Nucleus accumbens (tissue), 56 donors: ENCODE data around the gene RASGRP2.
A peak's percentile ranks its signal among the peaks of the same experiment; 100 is the strongest.

ENCODE experiments used
- DNase-seq, 56 donors: peaks; one replicate each; lab custom pipeline; 2025; lab: John Stamatoyannopoulos, UW

Gene RASGRP2

DNA sequence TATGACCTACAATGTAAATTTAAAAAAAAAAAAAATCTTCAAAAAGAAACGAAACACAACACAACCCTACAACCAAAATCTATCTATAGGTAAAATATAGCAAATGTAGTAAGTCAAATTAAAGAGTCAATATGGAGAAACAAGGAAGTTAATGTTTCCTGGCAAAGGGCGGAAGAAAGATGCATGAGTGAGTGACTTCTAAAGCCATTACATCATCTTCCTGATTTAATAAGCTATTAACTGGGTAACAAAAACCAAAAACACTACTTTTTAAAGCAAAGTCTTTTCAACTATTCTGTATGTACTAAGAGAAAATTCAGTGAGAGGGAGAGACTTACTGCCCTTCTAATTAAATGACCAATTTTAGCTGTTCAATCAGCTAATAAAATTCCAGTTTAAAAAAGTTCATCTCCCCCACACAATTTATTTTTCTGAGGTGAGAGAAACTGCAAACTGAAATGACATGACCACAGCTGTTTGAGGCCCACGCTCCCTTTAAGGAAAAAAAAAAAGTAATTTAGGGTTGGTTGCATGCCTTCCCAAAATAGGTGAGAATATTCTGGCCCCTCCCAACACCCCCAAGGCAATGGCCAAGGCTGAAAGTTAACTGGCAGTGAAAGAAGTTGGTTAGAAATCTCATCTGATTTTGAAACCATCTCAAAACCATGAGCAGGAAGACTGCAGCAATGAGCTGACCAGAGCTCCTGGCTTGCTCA, 28.5 kb upstream of the RASGRP2 start:
- DNase-seq: no peak

DNA sequence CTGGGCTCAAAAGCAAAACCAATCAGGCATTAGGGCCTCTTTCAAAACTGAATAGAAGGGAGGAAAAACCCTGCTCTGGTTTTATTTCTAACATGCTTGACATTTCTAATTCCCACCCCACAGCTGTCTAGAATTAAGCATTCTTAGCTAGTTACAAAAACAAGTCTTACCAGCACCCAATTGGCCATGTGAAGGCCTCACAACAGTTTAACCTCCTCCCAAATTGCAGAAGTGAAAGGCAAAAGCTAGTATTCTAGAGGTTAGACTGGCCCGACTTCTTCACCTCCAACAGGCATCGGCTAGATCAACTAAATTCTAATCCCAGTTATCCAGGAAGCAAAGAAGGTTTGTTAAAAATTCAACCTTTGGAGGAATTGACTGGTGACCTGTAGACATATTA, 27.9 kb upstream of the RASGRP2 start:
- no peak for DNase-seq

DNA sequence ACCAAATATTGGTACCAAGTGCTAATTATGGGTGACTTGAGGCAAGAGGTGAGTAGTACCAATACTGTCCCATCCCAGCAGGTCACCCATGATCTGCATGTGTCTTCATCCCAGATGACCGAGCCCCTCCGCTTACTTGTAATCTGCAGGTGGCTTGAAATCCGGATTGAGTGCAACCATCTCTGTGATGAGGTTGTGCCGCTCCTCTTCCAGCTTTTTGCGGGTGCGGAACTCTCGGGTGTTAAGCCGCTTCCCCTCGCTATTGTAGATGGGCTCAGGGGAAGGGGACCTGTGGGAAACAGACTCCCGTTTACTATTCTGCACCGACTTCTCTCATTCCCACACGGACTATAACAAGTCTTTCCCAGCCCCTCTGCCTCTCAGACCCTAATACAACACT, 26.2 kb upstream of the RASGRP2 start:
- no peak for DNase-seq

DNA sequence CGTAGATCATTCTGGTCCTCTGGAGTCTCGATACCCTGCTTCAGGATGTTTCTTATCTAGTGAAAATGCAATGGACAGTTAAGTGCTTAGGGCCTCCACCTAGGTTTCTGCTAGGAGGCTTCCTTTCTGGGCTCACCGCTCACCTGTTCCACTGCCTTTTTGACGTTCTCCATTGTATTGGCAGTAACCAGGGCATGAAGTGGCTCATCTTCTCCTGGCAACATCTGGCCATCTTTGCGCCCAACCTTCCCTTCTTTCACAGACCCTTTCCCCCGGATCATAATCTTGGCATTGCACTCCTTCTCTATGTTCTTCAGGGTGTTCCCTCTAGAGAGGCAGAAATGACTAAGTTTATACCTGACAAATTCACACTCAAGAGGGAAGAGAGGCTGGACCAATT, 25.3 kb upstream of the RASGRP2 start:
- DNase-seq: no peak

DNA sequence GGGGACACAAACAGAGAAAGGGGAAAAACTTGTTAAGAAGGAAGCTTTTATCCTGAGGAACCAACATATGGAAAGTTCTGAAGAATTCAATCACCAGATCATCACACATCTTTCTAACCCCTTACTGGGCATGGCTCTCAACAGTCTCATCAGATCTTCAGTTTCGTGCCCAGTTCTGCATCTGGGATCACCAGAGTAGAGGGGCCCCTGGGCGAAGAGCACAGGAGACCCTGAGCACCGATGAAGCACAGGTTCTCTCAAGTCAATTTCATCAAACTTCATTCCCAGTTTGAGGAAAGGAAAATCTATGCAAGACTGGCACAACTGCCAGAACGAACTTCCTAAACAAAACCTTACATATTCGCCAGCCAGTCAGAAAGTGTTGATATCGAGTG, 24.4 kb upstream of the RASGRP2 start:
- no peak for DNase-seq

DNA sequence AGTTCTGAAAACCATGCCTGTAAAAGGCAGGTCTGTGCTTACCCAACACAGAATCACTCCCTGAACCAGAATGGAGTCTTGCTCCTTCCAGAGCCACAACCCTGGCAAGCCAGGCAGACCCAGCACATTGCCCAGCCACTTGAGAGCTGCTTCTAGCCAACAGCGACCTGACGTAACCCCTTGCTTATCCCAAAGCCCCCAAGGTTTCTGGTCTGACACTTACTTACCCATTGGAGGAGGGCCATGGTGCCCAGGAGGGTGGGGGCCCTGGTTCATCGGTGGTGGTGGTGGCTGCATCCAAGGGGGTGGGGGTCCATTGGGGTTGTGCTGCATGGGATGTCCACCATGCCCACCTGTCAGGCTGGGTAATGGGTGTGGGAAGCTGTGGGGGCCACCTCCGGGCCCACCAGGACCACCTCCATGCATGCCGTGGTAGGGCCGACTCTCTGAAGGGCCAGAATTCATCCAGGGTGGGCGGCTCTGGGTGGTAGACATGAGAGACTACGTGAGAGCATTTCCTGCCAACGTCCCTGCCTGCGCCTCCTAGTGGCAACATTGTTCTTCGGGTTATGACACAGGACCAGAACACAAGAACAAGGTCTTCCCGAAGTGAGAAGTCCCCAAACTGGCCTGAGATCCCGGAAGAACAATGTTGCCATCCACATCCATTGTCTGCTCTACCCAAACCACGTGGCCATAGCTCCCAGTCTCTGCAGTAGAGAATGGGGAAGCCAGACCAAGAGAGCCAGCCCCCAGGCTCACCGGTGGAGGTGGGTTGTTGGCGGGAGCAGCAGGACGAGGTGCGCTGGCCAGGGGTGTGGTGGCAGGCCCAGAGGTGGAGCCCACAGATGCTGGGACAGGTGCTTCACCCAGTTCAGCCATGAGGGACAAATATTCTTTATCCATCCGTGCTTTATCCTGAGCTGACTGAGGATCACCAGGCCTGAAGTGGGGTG, 23.7 kb upstream of the RASGRP2 start:
- peak in 21 of 56 donors; percentile 9 to 66 (median 22) for DNase-seq

DNA sequence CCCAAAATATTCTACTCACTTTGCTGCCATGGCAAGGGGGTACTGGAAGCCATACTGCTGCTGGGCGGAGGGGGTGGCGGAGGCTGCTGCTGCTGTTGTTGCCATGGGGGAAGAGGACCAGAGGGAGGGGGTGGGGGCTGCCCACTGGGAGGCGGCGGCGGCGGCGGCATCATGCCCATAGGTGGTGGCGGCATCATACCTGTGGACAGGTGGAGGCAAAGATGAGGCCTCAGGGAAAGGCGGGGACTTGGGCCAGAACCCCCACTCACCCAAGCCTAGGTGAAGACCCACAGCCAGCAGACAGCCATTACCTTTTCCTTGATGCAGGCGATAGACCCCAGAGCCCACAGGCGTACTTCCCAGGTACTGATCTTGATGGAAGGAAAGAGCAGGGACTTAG, 22.9 kb upstream of the RASGRP2 start:
- DNase-seq: no peak

DNA sequence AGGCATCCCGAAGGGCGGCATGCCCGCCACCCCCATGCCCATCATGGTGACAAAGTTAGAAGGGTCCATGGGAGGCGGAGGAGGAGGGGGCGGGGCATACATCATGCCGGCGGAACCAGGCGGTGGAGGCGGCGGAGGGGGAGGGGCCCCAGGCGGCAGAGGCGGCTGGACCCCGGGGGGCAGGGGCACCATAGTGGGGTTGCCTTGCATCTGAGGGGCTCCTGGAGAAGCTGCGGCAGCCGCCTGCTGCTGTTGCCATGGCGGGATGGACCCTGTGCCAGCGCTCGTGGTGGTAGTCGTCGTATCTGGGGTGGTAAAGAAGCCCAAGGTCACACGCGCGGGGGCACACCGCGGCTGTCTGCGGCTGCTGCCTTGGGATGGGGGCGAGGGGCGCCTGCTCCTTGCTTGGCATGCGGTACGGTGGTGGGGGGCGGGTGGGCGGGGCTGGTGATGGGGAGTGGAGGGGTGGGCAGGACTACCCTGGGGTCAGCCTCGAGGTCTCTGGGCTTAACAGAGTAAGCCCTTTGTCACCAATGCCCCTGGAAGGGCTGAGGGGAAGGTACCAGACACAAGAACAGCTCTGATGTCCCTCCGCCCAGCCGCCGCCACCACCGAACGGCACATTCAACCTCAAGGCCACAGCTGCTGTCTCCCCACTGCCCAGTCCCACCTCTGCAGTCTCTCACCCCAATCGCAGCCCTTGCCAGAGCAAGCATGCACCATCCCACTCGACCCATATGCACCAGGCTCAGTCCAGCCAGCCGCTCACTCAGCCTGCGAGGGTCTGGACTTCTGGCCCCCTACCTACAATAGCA, 22.1 kb upstream of the RASGRP2 start:
- no peak for DNase-seq

DNA sequence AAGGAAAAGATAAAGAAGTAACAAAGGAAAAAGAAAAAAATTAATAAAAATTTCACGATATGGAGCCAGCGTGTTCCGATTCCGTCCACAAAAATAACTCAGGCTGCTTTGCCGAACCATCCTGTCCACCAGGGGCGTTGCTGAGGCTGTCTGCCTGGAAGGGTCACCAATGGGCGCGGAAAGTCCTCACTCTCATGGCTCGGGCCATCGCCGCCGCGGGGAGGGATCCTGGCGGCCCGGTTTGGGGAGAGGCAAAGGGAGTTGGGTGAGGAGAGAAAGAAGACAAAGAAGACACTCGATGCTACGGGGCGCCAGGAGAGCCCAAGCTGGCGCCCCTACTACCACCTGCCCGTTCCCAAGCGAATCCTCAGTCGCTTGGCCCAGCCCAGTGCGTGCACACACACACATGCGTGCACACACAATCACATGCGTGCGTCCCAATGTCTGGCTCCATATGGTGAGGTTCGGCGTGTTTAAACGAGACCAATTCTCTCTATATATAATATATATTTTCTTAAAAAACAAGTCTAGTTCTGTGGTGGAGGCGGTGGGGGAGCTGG, 21.4 kb upstream of the RASGRP2 start:
- peak in 1 of 56 donors; percentile 23 for DNase-seq

DNA sequence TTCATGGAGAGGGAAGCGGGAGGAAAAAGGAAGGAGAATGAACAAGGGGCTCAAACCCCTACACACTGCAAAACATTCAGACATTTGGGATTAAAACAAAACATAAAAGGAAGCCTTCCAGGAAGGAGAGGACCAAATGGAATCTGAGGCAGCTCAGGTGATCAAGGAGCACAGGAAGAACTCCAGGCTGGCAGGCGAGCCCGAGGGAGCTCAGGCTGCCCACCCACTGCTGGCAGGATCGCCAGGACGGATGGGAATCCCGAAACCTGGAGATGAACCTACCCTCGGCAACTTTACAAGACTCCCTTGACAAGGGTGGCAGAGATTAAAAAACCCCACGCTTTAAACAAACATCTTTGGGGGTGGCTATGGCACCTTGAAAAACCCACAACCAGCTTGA, 20.8 kb upstream of the RASGRP2 start:
- no peak for DNase-seq

DNA sequence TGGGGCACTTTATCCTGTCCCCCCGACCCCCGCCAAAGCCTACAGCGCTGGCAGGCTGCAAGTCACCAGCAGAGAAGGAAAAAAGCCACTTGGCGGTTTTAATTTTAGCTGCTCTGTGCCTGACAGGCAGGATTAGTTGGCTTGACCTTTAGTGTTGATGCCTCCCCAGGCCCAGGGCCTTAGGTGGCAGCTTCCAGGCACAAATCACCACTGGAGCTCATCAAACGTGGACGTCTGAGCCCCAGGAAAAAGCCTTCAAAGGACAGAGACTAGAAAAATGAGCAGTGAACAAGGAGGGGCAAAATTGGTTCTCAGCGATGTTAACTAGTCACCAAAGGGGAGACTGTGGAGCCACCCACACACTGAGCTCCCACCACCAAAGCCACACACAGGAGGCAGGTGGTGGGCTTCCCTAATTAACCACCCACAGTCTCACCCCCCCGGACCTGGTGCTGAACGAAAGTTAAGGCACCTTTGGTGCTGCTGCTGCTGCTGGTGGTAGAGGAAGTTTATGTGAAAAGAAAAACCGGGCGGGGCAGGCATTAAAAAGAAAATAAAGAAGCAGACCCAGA, 20.2 kb upstream of the RASGRP2 start:
- no peak for DNase-seq

DNA sequence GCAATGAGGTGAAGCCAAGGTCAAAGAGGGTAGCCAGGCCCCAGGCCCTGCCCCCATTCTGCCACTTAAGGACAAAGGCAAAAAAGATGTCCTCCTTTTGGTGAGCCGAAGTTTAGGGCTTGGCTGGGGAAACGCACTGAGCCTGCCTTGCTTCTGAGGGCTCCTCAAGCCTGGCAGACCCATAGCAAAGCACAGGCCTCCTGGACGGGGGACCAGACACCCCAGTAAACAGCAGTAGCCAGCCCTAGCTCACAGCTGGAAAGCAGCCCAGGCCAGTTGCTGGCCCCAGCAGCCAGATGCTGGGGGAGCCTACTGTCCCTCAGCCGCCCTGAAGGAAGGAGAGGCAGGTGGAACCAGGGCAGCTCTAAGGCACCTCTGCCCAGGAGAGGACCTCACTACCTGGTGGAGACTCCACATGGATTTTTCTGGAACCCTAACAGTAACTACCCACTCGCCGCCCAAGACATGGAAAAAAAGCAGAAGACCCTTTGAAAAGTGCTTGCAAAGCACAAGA, 19.6 kb upstream of the RASGRP2 start:
- DNase-seq: peak in 5 of 56 donors; percentile 29 to 67 (median 43)

DNA sequence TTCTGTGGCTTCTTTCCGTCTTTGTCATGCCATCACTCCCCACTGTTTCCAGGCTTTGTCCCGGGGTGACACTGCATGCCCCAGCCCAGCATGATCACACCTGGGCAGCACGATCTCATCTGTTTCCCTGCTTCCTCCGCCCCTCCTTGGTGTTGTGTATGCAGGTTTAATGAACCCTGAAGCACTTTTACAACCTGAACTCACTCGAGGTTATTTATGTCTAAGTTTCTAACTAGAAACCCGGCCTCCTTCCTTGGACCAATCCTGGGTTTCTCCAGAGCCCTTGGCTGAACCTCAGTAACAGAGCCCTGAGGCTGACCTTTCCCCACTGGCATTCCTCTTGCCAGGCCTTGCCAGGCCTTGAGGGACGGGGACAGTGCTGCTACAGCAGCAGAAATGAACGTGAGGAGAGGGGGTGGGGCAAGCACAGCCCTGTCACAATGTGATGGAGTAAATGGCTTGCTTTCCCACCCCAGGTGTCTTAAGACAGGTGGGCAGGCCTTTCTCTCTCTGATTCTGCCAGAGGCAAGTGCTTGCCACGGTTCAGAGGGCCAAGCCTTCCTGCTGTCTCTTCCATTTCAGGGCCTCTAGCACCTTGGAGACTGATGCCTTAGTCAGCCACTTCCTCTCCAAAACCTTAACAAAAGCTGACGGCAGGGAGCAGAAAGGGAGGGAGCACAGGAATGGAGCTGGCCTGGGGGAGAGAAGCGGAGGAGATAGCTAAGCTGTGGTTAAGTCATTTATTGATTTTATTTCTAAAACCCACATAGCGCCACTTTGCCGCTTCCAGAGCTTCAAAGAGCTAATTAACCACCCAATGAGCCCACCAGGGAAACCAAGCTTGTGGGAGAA, 19.0 kb upstream of the RASGRP2 start:
- DNase-seq: peak in 19 of 56 donors; percentile 20 to 75 (median 40)

DNA sequence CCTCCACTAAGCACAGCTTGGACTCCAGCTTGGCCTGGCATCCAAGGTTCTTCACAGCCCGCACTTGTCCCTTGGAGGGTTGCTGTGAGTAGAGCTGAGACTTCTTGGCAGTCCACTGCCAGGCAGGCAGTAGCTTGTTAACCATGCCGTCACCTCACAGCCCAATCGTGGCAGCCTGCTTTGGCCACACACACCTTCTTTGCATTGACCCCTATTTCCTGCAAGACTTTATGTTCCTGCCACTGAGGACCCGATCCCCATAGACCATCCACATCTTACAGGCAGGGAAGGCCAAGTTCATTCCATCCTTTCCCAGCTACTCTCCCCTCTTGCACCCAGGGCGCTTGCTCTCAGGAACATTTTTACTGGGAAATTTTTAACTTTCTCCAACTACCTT, 18.3 kb upstream of the RASGRP2 start:
- DNase-seq: peak in 17 of 56 donors; percentile 10 to 51 (median 31)

DNA sequence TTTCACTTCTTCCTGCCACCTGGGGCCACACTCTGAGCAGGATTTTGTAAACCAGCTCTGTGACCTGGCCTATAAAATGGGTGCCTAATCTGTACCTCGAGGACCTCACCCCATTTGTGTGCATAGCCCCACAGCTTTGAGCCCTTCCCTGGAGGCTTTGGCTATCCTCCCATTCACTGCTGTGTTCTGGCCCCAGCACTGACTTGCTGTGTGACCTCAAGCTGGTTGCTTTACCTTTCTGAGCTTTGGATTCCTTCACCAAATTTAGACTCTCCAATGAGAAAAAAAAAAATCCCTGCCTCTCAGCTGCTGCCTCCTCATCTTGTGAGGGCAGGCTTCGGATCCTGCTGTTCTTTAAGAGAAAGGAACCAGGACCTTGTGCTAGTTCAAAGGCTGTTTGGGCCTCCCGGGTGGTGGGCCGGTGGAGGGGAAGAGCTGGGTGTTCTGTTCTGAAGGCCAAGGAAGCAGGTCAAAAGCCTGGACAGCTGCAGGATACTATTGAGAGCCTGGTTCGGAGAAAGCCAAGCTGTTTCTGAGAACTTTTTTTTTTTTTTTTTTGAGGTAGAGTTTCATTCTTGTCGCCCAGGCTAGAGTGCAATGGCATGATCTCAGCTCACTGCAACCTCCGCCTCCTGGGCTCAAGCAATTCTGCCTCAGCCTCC, 16.9 kb upstream of the RASGRP2 start:
- DNase-seq: no peak

DNA sequence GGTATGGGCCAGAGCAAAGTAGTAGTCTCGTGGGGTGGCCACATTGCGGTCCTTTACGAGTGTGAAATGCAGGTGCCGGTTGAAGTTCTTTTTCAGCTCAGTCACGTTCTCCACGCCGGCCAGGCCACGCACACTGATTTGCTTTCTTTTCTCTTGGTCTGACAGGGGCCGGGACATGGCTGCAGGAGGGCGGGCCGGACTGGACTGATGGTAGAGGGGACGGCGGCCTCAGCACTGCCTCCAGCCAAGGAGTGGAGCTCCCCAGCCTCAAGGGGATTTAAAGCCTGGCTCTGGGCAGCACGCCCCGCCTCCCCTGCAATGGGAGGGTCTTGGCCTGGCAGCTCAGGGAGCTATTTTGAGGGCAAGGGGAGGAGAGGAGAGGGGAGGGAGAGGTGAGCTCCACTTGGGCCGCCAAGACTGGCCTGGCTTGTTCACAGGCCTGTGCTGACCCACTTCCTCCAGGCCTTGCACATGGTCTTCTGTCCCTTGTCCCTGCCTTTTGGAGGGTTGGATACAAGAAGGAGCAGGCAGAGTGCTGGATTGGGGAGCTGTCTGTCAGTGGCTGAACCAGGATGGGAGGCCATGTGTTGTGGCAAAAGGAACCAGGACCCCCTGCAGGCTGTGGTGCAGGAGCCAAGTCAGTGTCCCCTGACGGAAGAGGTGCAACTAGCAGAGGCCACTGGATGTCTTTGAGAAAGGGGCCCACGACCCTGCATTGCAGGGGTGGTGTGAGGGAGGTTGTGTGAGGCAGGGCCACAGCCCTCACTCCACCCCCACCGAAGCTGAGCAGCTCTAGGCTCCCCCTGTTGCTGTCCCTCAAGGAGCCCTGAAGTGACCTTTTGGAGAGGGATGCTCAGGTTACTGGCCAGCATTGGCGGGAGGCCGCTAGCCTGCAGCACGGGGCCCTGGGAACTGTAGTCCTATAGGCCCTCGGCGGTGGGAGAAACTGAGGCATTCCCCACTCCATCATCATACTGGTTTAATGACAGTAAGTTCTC, 16.1 kb upstream of the RASGRP2 start, which contains the start of gene PYGM:
Gene PYGM, minus strand, starts transcription at position 253 of the 998 bp plus-strand sequence. Its CDS starts 76 bp downstream, at position 177.
- peak in 33 of 56 donors; percentile 19 to 82 (median 47) for DNase-seq

DNA sequence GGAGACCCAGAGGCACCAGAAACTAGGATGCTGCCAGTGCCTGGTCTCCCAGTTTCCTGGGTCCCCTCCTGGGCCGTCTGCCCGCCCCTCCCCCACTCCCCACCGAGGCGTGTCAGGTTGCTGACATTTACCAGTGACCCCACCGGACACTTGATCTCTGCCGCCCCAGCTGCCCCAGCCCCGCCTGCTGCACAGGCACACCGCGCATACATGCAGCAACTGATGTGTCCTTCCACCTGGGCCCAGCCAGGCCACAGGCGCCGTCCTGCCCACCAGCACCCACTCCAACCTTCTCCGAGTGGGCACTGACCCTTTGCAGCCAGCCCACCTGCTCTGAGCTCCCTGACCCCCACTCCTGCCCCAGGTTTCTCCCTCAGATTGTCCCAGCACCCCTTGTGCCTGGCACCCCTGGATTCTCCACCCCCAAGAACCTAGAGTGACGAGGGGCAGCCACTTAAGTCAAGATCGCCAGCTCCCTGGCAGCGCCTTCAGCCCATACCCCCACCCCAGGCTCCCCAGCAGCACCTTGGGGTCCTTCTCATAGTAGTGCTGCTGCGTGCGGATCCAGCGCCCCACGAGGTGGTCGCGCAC, 15.3 kb upstream of the RASGRP2 start:
- DNase-seq: no peak
